ENCODE measurements around the gene PDE7B.
"Not testable (repeated sequence)": the region's sequence is repeated elsewhere in the genome, so short reads cannot be mapped to it uniquely, and the experiment has no call there.

Gene PDE7B

GRCh38 chr6:135850882-135851281 lies 619 bp upstream of the PDE7B start:
- no peak for DNase-seq

DNA sequence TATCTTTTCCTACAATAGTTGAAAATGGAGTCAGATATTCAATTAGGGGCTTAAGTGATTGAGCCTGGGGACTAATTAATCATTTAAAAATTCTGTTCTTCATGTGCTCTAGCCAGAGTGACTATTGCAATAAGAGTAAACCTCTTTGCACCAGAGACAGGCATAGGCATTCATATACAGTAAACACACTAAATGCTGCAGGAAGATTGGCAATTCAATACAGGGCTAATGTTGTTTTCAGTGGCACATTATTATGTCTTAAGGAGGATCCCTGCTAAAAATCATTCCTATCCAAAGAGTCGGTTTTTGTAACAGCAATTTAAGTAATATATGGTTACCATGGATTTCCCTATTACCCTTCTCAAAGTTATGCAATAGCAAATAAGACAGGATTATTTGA lies 1.2 kb downstream of the PDE7B start:
- no peak for DNase-seq

GRCh38 chr6:135853227-135853626 lies 1.7 kb downstream of the PDE7B start:
- no peak for DNase-seq

- no peak for DNase-seq
Observed at GRCh38 chr6:135853986-135854385, 2.5 kb downstream of the PDE7B start.

- DNase-seq: no peak
Observed at GRCh38 chr6:135854799-135855198, 3.3 kb downstream of the PDE7B start.

- no peak for DNase-seq
Observed at GRCh38 chr6:135858931-135859330, 7.4 kb downstream of the PDE7B start.

DNA sequence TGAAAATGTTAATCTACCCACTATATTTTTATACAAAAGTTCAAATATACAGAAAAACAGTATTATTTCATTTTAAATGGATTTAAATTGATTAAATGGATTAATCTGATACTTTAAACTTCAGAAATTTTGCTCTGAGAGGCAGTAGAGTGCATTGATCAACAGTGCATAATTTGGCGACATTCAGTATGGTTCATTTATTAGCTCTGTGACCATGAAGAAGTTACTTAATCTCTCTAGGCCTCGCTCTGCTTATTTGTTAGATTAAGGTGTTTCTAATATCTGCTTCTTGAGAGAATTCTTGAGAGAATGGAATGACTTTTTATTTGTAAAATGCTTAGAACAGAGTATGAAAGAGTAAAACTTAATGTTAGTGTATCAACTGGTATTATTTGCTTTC lies 8.9 kb downstream of the PDE7B start:
- no peak for DNase-seq

- DNase-seq: no peak
Observed at GRCh38 chr6:135861189-135861588, 9.7 kb downstream of the PDE7B start.

- DNase-seq: not testable (repeated sequence)
Observed at GRCh38 chr6:135864929-135865328, 13.4 kb downstream of the PDE7B start.

GRCh38 chr6:135866445-135867123 lies 15.1 kb downstream of the PDE7B start:
- no peak for DNase-seq

- DNase-seq: no peak
Observed at GRCh38 chr6:135867332-135867731, 15.8 kb downstream of the PDE7B start.

DNA sequence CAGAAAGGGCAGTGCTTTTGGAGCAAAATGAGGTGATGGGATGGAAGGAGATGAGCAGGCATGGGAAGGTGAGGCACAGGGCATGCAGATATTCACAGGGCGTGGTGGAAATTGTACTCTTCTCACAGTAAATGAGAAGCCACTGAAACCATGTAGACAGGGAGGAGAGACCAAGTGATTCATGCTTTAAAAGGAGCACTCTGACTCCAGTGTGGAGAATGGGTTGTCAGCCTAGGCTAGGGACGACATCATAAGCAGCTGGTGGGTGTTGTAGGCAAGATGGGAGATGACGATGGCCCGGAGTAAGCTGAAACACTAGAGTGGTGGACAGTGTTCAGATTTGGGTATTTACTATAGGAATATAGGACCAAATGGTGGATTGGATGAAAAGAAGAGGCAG lies 18.4 kb downstream of the PDE7B start:
- DNase-seq: no peak

DNA sequence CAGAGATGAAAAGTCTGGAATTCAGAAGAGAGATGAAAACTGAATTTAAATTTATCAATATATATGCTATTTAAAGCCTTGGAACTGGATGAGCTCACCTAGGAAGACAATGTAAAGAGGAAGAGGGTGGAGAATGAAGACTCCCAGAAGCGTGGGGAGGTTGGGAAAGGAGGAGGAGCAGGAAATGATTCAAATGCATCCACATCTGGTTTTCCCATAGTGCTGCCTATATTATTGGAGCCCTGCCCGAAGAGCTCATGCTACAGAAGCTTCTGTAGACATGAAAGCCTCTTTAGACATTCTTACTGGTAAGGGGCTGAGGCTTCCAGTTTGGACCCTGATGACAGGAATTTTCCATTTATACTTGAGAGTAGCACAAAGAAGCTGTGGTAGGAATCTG lies 19.2 kb downstream of the PDE7B start:
- DNase-seq: no peak

DNA sequence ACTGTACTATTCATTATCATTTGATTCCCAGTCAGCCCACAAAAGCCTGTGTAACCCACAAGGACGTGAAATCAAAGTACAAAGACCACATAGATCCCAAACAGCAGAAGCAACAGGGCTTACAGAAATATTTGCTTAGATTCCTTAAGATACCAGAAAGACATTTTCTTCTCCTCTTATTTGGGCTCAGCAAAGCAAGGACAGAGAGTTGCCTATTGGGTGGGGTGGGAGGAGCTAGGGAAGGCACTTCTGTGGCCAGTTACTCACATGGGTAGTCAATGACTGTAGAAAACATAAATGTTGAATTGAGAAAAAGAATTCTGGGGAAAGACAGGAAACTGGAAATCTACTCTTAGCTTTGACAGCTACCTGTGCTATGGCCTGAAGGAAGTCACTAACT lies 19.8 kb downstream of the PDE7B start:
- no peak for DNase-seq

- DNase-seq: no peak
Observed at GRCh38 chr6:135871878-135872277, 20.4 kb downstream of the PDE7B start.

DNA sequence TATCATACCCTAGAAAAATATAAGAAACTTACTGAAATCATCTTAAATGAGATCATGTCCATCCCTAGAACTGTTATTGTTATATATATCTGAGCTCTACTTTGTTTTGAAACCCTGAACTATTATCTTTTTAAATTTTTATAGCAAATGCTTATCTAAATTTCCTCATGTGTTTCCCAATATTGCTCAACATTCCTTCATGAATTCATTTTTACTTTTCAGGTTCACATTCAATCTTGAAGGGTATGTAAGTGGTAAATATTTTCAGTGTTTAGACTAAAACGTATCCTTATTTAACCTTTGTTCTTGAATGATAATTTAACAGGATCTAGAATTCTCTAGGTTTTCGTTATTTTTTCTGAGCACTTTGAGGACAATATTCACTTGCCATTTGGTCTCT lies 23.9 kb downstream of the PDE7B start:
- DNase-seq: no peak

DNA sequence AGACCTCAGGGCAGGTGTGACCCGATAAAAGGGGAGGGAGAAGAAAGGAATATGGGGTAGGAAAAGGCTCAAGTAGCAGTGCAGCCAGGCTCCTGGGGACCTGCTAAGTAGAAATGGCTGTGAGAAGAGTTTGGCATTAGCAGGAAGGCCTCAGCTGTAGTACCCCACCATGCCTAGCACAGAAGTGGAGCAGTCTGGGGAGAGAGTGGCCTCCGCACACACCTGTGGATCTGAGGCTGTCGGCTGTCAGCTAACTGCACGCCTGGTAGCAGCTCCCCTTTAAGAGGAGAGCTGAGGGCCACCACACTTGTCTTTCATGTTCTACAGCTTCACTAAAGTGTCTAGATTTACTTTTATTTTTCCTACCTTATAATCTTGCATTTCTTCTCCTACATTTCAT lies 24.6 kb downstream of the PDE7B start:
- DNase-seq: no peak

DNA sequence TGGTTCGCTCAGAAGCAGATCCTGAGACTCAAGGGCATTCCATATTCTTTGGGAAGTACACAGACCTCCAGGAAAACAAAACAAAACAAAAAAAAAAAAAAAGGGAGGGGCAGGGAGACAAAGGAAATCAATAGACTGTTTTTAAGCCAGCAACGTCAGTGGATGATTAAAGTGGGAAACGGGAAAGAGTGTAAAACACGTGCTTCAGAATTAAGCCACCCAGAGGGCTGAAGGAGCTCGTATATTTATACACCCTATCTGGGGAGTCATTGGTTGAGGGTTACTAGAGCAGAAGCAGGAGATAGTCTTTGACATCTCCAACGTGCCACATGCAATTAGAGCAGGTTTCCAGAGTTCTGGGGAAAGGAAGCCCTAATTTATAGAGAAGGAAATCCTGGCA lies 26.2 kb downstream of the PDE7B start:
- no peak for DNase-seq

DNA sequence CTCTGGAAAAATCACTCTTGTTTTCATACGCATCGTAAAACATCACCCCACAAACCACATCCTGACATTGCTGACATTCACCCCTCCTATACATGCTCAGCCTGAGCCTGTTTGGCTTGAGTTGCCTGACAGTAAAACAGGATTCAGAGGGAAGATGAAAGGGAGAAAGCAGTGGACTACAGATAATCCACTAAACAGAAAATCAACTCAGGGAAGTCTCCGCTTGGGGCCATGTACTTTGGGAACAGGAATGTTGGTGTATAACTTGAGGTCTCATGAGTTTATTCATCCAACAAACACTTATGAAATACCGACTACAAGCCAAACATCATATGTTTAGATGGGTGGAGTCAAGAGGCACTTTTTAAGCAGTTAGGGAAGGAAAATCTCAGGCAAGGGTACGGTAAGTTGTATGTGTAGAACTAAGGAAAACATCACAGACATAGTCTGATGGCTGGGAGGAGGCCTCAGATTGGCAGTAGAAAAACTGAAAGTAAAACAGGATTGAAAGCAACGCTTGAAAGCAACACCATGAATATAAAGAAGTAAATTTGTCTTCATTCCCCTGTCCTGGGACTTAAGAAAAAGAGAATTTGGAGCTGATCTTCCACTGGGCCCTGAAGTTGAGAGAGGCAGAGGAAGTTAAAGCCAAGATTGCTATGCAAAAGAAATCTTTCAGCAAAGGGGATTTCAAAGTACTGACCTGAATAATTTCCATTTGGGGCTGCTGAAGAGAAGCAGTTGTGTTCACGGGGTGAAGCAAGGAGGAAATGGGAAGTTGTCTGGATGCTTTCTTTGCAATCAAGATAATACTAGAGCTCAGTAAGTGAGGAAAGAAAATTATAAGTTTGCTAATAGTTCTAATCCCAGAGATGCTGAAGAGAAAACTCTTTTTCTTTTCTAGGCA lies 28.8 kb downstream of the PDE7B start:
- no peak for DNase-seq

DNA sequence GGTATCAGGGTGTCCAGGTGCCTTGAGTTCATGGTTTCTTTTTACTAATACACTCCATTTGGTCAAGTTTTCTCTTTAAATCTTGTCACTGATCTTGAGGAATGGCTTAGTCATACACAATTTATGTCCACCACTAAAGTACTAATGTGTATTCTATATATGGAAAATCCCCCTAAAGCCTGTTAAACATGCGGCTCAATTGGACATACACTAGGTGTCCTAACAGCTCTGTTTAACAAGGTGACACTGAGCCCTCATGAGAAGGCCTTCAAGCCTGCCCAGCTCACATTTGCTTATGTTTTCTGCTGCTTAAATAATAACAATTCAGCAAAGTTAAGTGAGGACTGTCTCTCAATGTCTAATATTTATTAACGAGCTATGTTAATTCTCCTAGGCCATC lies 31.5 kb downstream of the PDE7B start:
- DNase-seq: no peak

GRCh38 chr6:135883536-135883935 lies 32.0 kb downstream of the PDE7B start:
- DNase-seq: no peak

DNA sequence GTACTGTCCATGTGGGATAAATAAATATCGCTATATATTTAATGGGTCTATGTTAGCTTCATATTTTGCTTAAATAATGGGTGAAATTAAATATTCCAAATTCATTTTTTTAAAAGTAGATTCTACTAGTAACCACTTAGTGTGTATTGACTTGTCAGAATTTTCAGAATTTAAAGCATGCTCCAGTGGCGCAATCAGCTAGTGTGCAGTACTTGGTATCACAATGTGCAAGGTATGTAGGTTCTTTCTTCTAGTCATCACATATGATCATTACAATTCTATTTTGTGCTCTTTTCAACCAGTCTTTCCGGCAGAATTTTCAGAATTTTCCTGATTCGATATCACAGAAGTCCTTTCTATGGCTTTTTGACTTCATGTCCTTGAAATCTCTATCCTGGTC lies 32.6 kb downstream of the PDE7B start:
- DNase-seq: no peak

GRCh38 chr6:135887069-135887468 lies 35.6 kb downstream of the PDE7B start:
- peak; percentile 55 for DNase-seq

GRCh38 chr6:135888818-135889217 lies 37.3 kb downstream of the PDE7B start:
- DNase-seq: no peak

DNA sequence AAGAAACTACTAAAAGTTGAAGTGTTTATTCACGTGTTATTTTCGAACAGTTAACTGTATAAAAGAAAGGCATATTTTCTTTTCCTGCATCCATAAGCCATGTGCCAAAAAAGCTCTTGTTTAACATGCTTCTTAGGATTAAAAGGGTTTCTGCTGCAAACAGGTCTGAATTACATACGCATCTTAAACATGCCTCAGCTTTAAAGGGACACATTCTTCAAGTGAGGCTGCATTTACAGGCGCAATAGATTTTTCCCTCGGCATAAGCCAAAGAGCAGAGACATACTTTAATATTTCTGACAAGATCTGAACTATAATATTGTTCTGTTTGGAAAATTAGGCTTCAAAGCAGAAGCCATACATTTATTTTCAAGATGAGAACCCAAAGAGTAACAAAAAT lies 39.4 kb downstream of the PDE7B start:
- no peak for DNase-seq
